Activated CD4-positive, alpha-beta T cell treated with anti-CD3 and anti-CD28 coated beads for 36 hours (primary cell): Measurements from ENCODE around the gene SHE. TPM values are rescaled to one million over a fixed set of nuclear protein-coding genes. Genes with fewer than 3 reads are reported as not detected.
"Not testable (repeated sequence)": the region's sequence is repeated elsewhere in the genome, so short reads cannot be mapped to it uniquely, and the experiment has no call there.

Experiments
- ATAC-seq: fragments of 200-7000 bp; cut with Tn5 transposase; one replicate; pipeline ENCODE4 v1.10.0; 2021; ENCODE audit warnings: mild to moderate bottlenecking, moderate library complexity
- CTCF ChIA-PET: fragments of 350-600 bp; sonication (Branson Sonifier 250); formaldehyde crosslinking; loops from one replicate; lab custom pipeline; 2021; ENCODE audit warnings: antibody characterized with exemption; lab: Charles Lee
- POLR2A ChIA-PET: fragments of 350-600 bp; sonication (Branson Sonifier 250); formaldehyde crosslinking; loops from one replicate; lab custom pipeline; 2021; ENCODE audit warnings: antibody characterized with exemption, inconsistent platforms; lab: Charles Lee
- DNase-seq: peaks from one replicate; pipeline ENCODE4 v3.0.0-alpha.2; 2020
- H3K27ac Mint-ChIP-seq: one replicate; pipeline ENCODE4 v1.8.0; 2021; ENCODE audit warnings: mixed read lengths
- H3K27me3 Mint-ChIP-seq: one replicate; pipeline ENCODE4 v1.8.0; 2021; ENCODE audit warnings: mixed read lengths
- H3K36me3 Mint-ChIP-seq: one replicate; pipeline ENCODE4 v1.8.0; 2021; ENCODE audit warnings: low read depth, mixed read lengths
- H3K4me1 Mint-ChIP-seq: one replicate; pipeline ENCODE4 v1.8.0; 2021; ENCODE audit warnings: mixed read lengths
- H3K4me3 Mint-ChIP-seq: one replicate; pipeline ENCODE4 v1.8.0; 2021; ENCODE audit warnings: mild to moderate bottlenecking, moderate library complexity, mixed read lengths
- H3K9me3 Mint-ChIP-seq: one replicate; pipeline ENCODE4 v1.8.0; 2021; ENCODE audit warnings: low read depth, mixed read lengths
- intact Hi-C, 2 experiments: fragments of 100-400 bp; cut with DNase I in 1 of 2; cut with micrococcal nuclease in 1 of 2; formaldehyde crosslinking; loops; one replicate each; pipeline versions ENCODE4 v1.14.2 to v1.15.1; 2022 to 2024; cut with DNase I, micrococcal nuclease
- total RNA-seq, 2 experiments: library from RNA; stranded (reverse); gene quantifications; one replicate each; pipeline ENCODE4 v1.2.3, GENCODE V29; 2021

Gene SHE
- total RNA-seq, 2 experiments from 2014 or later: 0.04 TPM; not detected in 1

DNA sequence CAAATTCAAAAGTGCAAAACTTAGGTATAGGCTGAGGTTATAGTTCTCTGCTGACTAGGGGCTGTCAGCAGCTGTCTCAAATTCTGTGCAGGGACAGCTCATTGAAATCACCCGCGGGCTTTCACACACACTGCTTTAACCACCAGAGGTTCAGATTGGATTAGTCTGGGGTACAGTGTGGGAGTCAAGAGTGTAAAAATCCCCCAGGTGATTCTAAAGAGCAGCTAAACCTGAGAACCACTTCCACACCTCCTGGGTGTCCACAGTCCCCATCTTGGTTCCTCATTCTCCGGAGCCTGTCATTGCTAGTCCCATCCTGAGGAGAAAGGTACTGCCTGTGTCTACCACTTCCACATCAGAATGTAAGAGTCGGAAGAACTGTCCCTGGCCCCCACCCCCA lies 10.1 kb downstream of the SHE start:
- peaks cover 33% of the 10 kb centered on the region for H3K4me1 Mint-ChIP-seq
- ChIA-PET CTCF (interaction anchor here (0.6 to 7.7 kb wide), 5 partner anchors 11 to 327 kb away, joined by 3 to 63 read pairs (median 4); no protein-coding TSS in a partner anchor), POLR2A (interaction anchor here (0.6 kb wide), 1 partner anchor 798 kb away, joined by 3 read pairs; no protein-coding TSS in a partner anchor)
- intact Hi-C loops: no loop called here
- H3K4me3 Mint-ChIP-seq: no peak overlapping the region
- no peaks in the 10 kb centered on the region for H3K36me3 Mint-ChIP-seq
- no peak for DNase-seq
- no peak for ATAC-seq
- peaks cover 4% of the 10 kb centered on the region for H3K27me3 Mint-ChIP-seq
- H3K27ac Mint-ChIP-seq: no peak overlapping the region
- H3K9me3 Mint-ChIP-seq: no peaks in the 10 kb centered on the region

DNA sequence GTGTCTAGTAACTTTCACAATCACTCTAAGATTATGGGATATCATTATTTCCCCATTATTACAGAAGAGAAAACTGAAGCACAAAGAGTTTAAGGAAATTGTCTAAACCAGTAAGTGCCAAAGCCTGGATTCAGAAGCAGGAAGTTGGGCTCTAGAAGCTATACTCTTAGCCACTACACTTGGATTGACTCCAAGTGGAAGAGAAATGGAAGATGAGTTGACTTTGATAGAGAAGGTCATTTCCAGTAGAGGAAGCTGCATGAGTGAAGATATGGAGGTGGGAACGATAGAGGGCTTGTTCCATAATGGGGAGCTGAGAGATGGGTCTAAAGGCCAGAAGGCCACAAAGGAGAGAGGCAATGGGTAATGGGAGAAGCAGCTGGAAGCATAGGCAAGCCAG lies 11.9 kb downstream of the SHE start:
- ChIA-PET CTCF (interaction anchor here (0.7 to 7.7 kb wide), 7 partner anchors 10 to 340 kb away, joined by 3 to 63 read pairs (median 4); no protein-coding TSS in a partner anchor), POLR2A (interaction anchor here (0.6 kb wide), 1 partner anchor 51 kb away, joined by 12 read pairs; no protein-coding TSS in a partner anchor)
- intact Hi-C loops: no loop called here
- Mint-ChIP-seq H3K9me3 (no peaks in the 10 kb centered on the region), H3K4me1 (peaks cover 18% of the 10 kb centered on the region), H3K36me3 (no peaks in the 10 kb centered on the region), H3K27ac (no peak overlapping the region), H3K4me3 (no peak overlapping the region), H3K27me3 (peaks cover 6% of the 10 kb centered on the region)
- DNase-seq: no peak
- no peak for ATAC-seq

DNA sequence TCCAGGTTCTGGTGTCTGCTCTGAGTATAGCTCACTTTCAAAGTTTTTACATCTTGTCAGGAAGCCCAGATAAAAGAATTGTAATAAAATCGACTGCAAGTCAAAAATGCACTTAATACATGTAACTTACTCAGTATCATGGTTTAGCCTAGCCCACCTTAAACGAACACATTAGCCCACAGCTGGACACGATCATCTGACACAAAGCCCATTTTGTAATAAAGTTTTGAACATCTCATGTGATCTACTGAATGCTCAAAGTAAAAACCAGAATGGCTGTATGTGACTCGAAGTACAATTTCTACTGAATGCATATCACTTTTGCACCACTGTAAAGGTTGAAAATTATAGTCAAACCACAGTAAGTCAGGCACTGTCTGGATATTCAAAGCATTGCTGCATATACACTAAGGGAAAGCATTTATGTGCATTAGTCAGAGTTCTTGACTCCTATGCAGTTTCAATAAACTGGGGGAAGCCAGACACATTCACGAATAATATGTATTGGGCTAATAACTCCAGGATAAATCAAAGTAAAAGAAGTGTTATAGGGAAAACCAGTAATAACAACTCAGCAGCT lies 12.4 kb downstream of the SHE start:
- ATAC-seq: peak; percentile 47
- Mint-ChIP-seq H3K9me3 (no peaks in the 10 kb centered on the region), H3K27me3 (peaks cover 6% of the 10 kb centered on the region), H3K4me1 (peaks cover 18% of the 10 kb centered on the region), H3K4me3 (no peak overlapping the region), H3K36me3 (no peaks in the 10 kb centered on the region), H3K27ac (no peak overlapping the region)
- DNase-seq: no peak
- ChIA-PET CTCF (interaction anchor here (0.7 to 2.8 kb wide), 8 partner anchors 9 to 552 kb away, joined by 3 to 8 read pairs (median 4); no protein-coding TSS in a partner anchor), POLR2A (interaction anchor here (0.6 kb wide), 1 partner anchor 50 kb away, joined by 12 read pairs; no protein-coding TSS in a partner anchor)
- intact Hi-C loops: no loop called here

DNA sequence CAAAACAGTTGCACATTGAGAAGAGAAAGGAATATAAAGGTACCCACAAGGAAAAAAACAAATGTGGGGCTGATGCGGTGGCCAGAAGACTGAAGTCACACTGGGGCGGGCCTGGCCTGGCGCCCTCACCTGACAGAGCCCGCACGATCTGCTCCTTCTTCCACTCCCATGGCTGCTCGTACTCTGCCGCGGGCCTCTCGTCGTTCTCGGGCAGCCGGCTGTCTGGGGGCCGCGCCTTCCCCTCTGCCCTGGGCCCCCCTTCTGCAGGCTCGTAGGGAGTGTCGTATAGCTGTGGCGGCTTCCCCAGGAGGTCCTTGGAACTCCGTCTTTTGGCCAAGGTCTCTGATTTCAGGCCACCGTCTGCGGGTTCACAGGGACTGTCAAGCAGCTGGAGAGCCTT lies 13.3 kb downstream of the SHE start:
- intact Hi-C loops: no loop called here
- no peak overlapping the region for H3K4me3 Mint-ChIP-seq
- H3K4me1 Mint-ChIP-seq: peaks cover 17% of the 10 kb centered on the region
- ATAC-seq (no peak), DNase-seq (no peak)
- ChIA-PET POLR2A (interaction anchor here (0.6 kb wide), 1 partner anchor 35 kb away, joined by 3 read pairs; no protein-coding TSS in a partner anchor), CTCF (interaction anchor here (0.7 to 2.8 kb wide), 4 partner anchors 8 to 553 kb away, joined by 3 to 8 read pairs (median 4); no protein-coding TSS in a partner anchor)
- peaks cover 6% of the 10 kb centered on the region for H3K27me3 Mint-ChIP-seq
- H3K36me3 Mint-ChIP-seq: no peaks in the 10 kb centered on the region
- no peaks in the 10 kb centered on the region for H3K9me3 Mint-ChIP-seq
- no peak overlapping the region for H3K27ac Mint-ChIP-seq

DNA sequence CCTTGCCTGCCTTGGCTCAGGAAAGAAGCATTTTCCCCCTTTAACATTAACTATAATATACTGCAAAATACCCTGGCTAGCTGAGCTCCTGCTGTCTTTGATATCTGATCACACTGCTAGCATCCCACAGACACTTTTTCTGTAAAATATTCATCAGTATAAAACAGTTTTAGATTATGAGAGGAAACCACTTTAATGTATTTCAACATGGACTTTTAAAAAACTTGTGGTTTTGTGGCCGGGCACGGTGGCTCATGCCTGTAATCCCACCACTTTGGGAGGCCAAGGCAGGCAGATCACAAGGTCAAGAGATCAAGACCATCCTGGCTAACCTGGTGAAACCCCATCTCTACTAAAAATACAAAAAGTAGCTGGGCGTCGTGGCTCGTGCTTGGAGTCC lies 15.5 kb downstream of the SHE start:
- POLR2A ChIA-PET, intact Hi-C loops, ATAC-seq, H3K9me3 Mint-ChIP-seq, H3K27ac Mint-ChIP-seq, H3K36me3 Mint-ChIP-seq, H3K27me3 Mint-ChIP-seq, DNase-seq, H3K4me1 Mint-ChIP-seq, H3K4me3 Mint-ChIP-seq: not testable (repeated sequence)
- CTCF ChIA-PET: interaction anchor here (0.6 to 1.0 kb wide), 3 partner anchors 8 to 63 kb away, joined by 3 to 5 read pairs (median 4); no protein-coding TSS in a partner anchor

DNA sequence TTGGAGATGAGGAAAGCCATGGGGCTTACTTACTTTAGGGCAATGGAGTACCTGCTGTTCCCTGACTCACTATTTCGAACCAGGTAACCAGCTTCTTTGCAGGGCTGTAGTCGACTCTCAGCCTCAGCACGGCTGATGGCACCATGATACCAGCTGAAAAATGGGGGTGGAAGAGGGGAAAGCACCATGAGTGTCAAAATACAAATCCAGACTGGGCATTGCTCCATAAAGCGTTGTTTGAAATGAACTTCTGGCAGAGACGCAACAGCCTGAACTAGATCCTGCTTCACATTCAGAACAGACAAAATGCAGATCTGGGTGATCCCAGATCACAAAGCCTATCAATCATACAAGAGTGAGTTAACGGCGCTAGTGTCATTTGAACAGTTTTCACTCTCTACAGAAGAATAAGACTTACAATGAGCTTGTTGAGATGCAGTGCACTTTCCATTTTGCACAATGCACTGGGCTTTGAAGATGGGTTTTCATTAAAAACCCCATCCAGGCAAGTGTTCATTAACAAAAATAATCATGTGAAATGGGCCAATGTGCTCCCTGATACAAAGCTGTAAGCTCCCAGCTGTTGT lies 16.2 kb downstream of the SHE start:
- intact Hi-C loops: no loop called here
- Mint-ChIP-seq H3K27ac (no peak overlapping the region), H3K9me3 (no peaks in the 10 kb centered on the region), H3K4me1 (no peaks in the 10 kb centered on the region), H3K4me3 (no peak overlapping the region), H3K27me3 (peaks cover 2% of the 10 kb centered on the region), H3K36me3 (no peaks in the 10 kb centered on the region)
- DNase-seq (no peak), ATAC-seq (no peak)
- ChIA-PET POLR2A (no interaction called here), CTCF (interaction anchor here (0.9 to 2.1 kb wide), 4 partner anchors 9 to 63 kb away, joined by 4 to 11 read pairs (median 4); no protein-coding TSS in a partner anchor)

DNA sequence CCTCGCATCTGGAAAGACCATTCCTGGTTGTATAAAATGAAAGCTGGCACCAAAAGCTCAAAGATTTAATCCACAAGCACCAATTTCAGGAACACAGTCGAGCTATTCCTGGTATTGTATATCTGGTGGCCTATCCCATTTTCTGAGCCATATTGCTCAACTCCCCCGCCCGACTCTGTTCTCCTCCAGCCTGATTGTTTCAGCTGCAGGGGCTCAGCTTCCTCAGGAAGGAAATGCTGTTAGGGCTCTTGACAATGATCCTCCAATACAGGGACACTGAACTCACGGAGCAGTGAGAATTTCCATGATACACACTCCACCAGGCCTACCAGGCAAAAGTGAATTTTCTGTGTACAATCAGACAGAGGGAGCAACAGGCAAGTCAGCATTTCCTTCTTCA lies 17.1 kb downstream of the SHE start:
- no peak for ATAC-seq
- ChIA-PET POLR2A (interaction anchor here (0.7 kb wide), 1 partner anchor 693 kb away, joined by 3 read pairs; no protein-coding TSS in a partner anchor), CTCF (interaction anchor here (0.7 to 9.6 kb wide), 6 partner anchors 9 to 150 kb away, joined by 3 to 115 read pairs (median 5); no protein-coding TSS in a partner anchor)

DNA sequence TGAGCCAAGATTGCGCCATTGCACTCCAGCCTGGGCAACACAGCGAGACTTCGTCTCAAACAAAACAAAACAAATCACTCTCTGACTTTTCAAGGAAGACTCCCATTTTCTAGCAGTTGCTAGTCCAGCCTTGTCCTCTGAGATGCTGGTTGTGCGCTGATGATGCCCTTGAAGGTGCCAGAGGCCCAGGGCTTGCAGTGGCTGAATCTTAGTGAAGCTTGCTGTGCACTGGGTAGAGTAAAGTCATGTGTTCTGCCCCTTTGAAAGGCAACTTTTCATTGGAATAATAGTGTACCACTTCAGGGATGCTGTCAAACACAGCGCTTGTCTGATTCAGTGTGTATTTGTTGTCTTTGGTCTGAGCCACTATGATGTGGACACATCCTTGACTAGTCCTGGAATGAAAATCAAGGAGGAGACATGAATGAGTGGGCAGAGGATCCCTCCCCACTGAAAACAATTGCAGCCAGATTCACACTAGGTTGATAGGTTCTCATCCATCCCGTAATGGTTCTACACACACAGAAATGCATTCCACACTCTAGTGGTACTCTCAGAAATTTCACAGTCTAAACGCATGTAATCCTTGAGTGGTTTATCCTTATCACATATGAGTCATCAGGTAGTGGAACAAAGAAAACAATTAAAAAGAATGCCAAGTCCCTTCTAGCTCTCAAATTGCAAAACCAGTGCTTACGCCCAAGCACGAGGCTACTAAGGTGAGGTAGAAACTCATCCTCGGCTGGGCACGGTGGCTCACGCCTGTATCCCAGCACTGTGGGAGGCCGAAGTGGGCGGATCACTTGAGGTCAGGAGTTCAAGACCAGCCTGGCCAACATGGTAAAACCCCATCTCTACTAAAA lies 18.0 kb downstream of the SHE start:
- peaks cover 2% of the 10 kb centered on the region for H3K27me3 Mint-ChIP-seq
- H3K9me3 Mint-ChIP-seq: no peaks in the 10 kb centered on the region
- intact Hi-C loops: loop anchor here in 1 of 2 experiments (5.0 kb wide), 1 partner anchor 393 kb away; no protein-coding TSS in a partner anchor
- DNase-seq: no peak
- H3K4me3 Mint-ChIP-seq: no peak overlapping the region
- H3K27ac Mint-ChIP-seq: no peak overlapping the region
- peaks cover 5% of the 10 kb centered on the region for H3K4me1 Mint-ChIP-seq
- CTCF ChIA-PET: interaction anchor here (0.7 to 9.6 kb wide), 7 partner anchors 10 to 150 kb away, joined by 3 to 115 read pairs (median 4); no protein-coding TSS in a partner anchor
- H3K36me3 Mint-ChIP-seq: no peaks in the 10 kb centered on the region
- no peak for ATAC-seq
- POLR2A ChIA-PET: no interaction called here

More for the DNA sequence above, 17.1 kb downstream of the SHE start:
- DNase-seq: no peak
- Mint-ChIP-seq H3K4me1 (no peaks in the 10 kb centered on the region), H3K36me3 (no peaks in the 10 kb centered on the region), H3K27me3 (peaks cover 2% of the 10 kb centered on the region), H3K4me3 (no peak overlapping the region), H3K9me3 (no peaks in the 10 kb centered on the region), H3K27ac (no peak overlapping the region)
- intact Hi-C loops: no loop called here

DNA sequence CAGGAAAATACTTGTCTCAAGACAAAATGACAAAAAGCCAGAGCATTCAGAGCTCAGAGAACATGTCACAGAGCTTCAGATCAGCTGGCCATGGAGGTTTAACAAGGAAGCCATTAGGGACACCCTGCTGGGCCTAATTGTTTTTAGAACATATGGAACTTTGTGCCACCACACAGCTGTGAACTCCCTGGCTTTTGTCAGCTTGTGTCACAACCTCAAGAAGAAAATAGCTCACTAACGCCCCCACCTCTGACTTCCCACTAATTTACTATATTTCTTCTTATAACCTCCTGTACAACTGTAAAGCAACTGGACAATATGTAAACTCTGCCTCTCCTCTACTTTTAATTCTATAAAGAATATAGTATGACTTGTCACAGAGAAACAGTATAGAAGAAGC lies 21.2 kb downstream of the SHE start:
- intact Hi-C loops: loop anchor here in 1 of 2 experiments (5.0 kb wide), 1 partner anchor 396 kb away; no protein-coding TSS in a partner anchor
- POLR2A ChIA-PET: interaction anchor here (0.6 kb wide), 1 partner anchor 501 kb away, joined by 3 read pairs; no protein-coding TSS in a partner anchor

DNA sequence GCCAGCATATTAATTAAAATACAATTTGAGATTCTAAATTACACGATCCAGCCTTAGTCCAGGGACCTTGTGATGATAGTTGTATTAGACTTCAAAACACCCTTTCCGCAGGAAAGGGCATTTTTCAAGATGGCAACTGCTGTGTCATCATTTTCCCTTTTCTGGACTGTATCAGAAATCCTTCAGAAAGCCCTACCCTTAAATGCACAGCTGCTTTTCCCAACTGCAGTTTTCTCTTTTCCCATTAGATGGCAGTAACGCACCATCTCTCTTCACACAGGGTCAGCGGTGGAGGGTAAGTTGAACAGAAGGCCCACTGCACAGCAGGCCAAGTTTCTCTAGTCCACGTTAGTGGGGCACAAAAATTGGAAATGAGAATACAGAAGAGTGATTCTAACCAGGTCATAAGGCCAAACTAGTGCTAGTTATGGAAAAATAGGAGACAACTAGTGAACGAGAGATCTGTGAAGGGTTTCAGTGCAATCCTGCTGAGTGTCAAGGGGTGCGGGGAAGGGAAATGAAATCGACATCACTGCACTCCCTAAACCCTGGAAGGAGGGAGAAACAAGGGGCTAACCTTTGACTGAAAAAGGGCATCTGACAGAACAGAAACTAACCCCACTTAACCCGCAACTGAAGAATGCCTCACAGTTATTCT lies 22.3 kb downstream of the SHE start:
- ChIA-PET CTCF (interaction anchor here (0.5 to 9.6 kb wide), 47 partner anchors 7 to 605 kb away, joined by 3 to 115 read pairs (median 4); no protein-coding TSS in a partner anchor), POLR2A (interaction anchor here (0.6 kb wide), 1 partner anchor 17 kb away, joined by 6 read pairs; no protein-coding TSS in a partner anchor)
- intact Hi-C loops: loop anchor here (1.0 to 5.0 kb wide), 7 partner anchors 66 to 582 kb away; partner anchors contain the start of genes EFNA4 (in 1 of the 2) and IL6R (in 1 of the 2)
- Mint-ChIP-seq H3K4me1 (peaks cover 27% of the 10 kb centered on the region), H3K27me3 (no peaks in the 10 kb centered on the region), H3K36me3 (no peaks in the 10 kb centered on the region), H3K9me3 (no peaks in the 10 kb centered on the region), H3K4me3 (no peak overlapping the region), H3K27ac (no peak overlapping the region)
- peak; percentile 84 for ATAC-seq
- peak; percentile 67 for DNase-seq

More for the DNA sequence above, 21.2 kb downstream of the SHE start:
- Mint-ChIP-seq H3K27ac (no peak overlapping the region), H3K4me1 (peaks cover 27% of the 10 kb centered on the region), H3K27me3 (no peaks in the 10 kb centered on the region), H3K4me3 (no peak overlapping the region), H3K36me3 (no peaks in the 10 kb centered on the region), H3K9me3 (no peaks in the 10 kb centered on the region)
- CTCF ChIA-PET: interaction anchor here (0.8 to 9.6 kb wide), 19 partner anchors 8 to 398 kb away, joined by 3 to 115 read pairs (median 5); partner anchors contain the start of gene ATP8B2
- DNase-seq: no peak
- no peak for ATAC-seq
